OCI-LY3 (cell line): Measurements from ENCODE around the gene PDE7B.

Experiments used
- H2AFZ ChIP-seq: fragments of 200-600, 300-600 bp; shearing (Covaris generic); 2 replicates; pipeline ENCODE4 v1.6.0; 2014; ENCODE audit warnings: antibody characterized with exemption, low read depth, low read length
- H3K27ac ChIP-seq: fragments of 200-600, 300-600 bp; sonication (generic); 2 replicates; pipeline ENCODE4 v1.5.1; 2014; ENCODE audit warnings: mild to moderate bottlenecking, low read length, moderate library complexity, mixed read lengths
- H3K27me3 ChIP-seq: fragments of 200-600, 300-600 bp; sonication (generic); 2 replicates; pipeline ENCODE4 v1.6.1; 2014; ENCODE audit warnings: low read depth, low read length, mixed read lengths
- H3K36me3 ChIP-seq: fragments of 200-600, 300-600 bp; sonication (generic); replicated peaks from 2 replicates; pipeline ENCODE3; 2014; ENCODE audit warnings: low read depth, low read length, mixed read lengths
- H3K4me1 ChIP-seq: fragments of 300-600, 200-600 bp; sonication (generic); 2 replicates; pipeline ENCODE4 v1.6.1; 2014; ENCODE audit warnings: low read length, mixed read lengths
- H3K4me2 ChIP-seq: fragments of 200-600, 300-600 bp; sonication (generic); 2 replicates; pipeline ENCODE4 v1.6.1; 2014; ENCODE audit warnings: low read length, mixed read lengths
- H3K4me3 ChIP-seq: fragments of 300-600, 200-600 bp; sonication (generic); 2 replicates; pipeline ENCODE4 v1.5.1; 2014; ENCODE audit warnings: antibody characterized with exemption, mild to moderate bottlenecking, low read length, moderate library complexity
- H3K79me2 ChIP-seq: fragments of 300-600, 200-600 bp; shearing (Covaris generic); 2 replicates; pipeline ENCODE4 v1.6.1; 2014; ENCODE audit warnings: mild to moderate bottlenecking, low read length, mixed read lengths
- H3K9ac ChIP-seq: fragments of 300-600, 200-600 bp; shearing (Covaris generic); 2 replicates; pipeline ENCODE4 v1.6.0; 2014; ENCODE audit warnings: mild to moderate bottlenecking, low read length, moderate library complexity
- H3K9me3 ChIP-seq: fragments of 200-600, 300-600 bp; shearing (Covaris generic); 2 replicates; pipeline ENCODE4 v1.6.1; 2014; ENCODE audit warnings: low read length, mixed read lengths; ENCODE audit not compliant: insufficient read depth
- H4K20me1 ChIP-seq: fragments of 200-600, 300-600 bp; sonication (generic); 2 replicates; pipeline ENCODE4 v1.6.1; 2016; ENCODE audit warnings: low read length, mixed read lengths; ENCODE audit not compliant: insufficient read depth
- EZH2phosphoT487 ChIP-seq: fragments of 200-600 bp; shearing (Covaris generic); IDR thresholded peaks from 2 replicates; pipeline ENCODE4 v1.6.1; 2018; ENCODE audit warnings: antibody characterized with exemption, mixed run types, low read depth
- TF ChIP-seq, protein P1 (sequence below): fragments of 200-600, 300-600 bp; sonication (generic); IDR thresholded peaks from 2 replicates; pipeline ENCODE4 v1.5.1; 2014; ENCODE audit warnings: antibody characterized with exemption, low read length, low read depth

PDE7B gene

DNA sequence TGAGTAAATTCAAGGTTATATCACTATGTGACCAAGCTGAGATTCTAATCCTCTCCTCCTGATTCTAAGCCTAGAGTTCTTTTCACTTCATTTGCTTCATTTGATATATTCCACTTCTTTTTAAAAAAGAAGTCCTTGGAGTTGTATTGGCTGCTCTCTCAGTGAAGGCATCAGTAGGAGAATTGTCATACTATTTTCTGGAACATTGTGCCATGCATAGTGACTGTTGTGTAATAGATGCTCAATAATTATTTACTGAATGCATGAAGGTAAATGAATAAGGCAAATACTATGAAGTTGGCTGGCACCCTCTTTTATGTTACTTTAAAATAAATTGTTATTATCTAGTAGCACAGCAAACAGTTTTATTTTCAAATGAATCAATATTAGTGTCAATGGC lies 209.3 kb downstream of the PDE7B start:
- no peak overlapping the region for H2AFZ ChIP-seq
- H3K27ac ChIP-seq = no peak overlapping the region
- no peaks in the 10 kb centered on the region for H3K79me2 ChIP-seq
- H3K36me3 ChIP-seq = no peaks in the 10 kb centered on the region
- H3K9me3 ChIP-seq = no peaks in the 10 kb centered on the region
- H3K9ac ChIP-seq = no peak overlapping the region
- no peaks in the 10 kb centered on the region for H4K20me1 ChIP-seq
- no peaks in the 10 kb centered on the region for H3K4me1 ChIP-seq
- H3K4me2 ChIP-seq = no peak overlapping the region
- no peak overlapping the region for H3K4me3 ChIP-seq
- no peaks in the 10 kb centered on the region for H3K27me3 ChIP-seq
- TF ChIP-seq, protein P1, sequence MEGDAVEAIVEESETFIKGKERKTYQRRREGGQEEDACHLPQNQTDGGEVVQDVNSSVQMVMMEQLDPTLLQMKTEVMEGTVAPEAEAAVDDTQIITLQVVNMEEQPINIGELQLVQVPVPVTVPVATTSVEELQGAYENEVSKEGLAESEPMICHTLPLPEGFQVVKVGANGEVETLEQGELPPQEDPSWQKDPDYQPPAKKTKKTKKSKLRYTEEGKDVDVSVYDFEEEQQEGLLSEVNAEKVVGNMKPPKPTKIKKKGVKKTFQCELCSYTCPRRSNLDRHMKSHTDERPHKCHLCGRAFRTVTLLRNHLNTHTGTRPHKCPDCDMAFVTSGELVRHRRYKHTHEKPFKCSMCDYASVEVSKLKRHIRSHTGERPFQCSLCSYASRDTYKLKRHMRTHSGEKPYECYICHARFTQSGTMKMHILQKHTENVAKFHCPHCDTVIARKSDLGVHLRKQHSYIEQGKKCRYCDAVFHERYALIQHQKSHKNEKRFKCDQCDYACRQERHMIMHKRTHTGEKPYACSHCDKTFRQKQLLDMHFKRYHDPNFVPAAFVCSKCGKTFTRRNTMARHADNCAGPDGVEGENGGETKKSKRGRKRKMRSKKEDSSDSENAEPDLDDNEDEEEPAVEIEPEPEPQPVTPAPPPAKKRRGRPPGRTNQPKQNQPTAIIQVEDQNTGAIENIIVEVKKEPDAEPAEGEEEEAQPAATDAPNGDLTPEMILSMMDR = no peak
- TF ChIP-seq EZH2phosphoT487 = no peak

DNA sequence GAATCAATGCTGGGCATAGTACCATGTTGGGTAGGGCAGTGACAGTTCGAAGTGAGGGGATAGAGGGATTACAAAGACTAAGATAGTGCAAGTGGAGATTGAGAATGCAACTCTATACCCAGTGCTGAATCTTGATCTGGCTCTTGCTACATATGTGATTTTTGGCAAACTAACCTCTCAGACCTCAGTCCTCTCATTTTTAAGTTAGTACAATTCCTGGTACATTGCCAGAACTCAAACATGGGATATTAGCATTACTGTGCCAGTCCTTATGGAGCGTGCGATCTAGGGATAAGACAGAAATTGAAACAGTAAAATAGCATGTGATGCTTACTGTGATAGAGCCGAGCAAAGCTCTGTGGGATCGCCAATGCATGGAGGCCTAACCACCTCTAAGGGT lies 210.2 kb downstream of the PDE7B start:
- H3K27me3 ChIP-seq = no peaks in the 10 kb centered on the region
- no peak overlapping the region for H3K27ac ChIP-seq
- H3K36me3 ChIP-seq = no peaks in the 10 kb centered on the region
- no peak overlapping the region for H3K4me3 ChIP-seq
- H2AFZ ChIP-seq = no peak overlapping the region
- no peak overlapping the region for H3K9ac ChIP-seq
- H3K4me1 ChIP-seq = no peaks in the 10 kb centered on the region
- TF ChIP-seq, protein P1 = no peak
- no peak for TF ChIP-seq EZH2phosphoT487
- H4K20me1 ChIP-seq = no peaks in the 10 kb centered on the region
- no peaks in the 10 kb centered on the region for H3K9me3 ChIP-seq
- H3K4me2 ChIP-seq = no peak overlapping the region
- no peaks in the 10 kb centered on the region for H3K79me2 ChIP-seq

DNA sequence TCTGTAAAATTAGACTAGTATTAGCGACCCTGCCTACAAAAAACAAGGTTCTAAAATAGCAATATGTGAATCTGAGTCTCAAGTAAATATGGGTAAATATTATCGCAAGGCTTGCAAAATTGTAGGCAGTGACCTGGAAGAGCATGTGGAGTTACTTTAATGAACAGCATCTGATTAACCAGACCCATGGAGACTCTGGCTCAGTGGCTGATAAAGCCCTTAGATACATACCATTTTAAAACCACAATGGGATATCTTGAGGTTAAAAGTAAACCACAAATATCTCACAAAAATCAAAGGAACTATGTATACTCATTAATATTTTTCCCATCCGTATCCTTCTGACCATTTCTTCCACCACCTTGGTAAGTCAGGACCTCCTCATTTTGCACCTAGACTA lies 211.6 kb downstream of the PDE7B start:
- TF ChIP-seq, protein P1 = no peak
- no peak for TF ChIP-seq EZH2phosphoT487
- H3K27me3 ChIP-seq = no peaks in the 10 kb centered on the region
- no peak overlapping the region for H3K4me2 ChIP-seq
- H3K4me1 ChIP-seq = no peaks in the 10 kb centered on the region
- H3K9me3 ChIP-seq = no peaks in the 10 kb centered on the region
- no peak overlapping the region for H3K9ac ChIP-seq
- no peaks in the 10 kb centered on the region for H4K20me1 ChIP-seq
- no peak overlapping the region for H3K27ac ChIP-seq
- H2AFZ ChIP-seq = no peak overlapping the region
- no peaks in the 10 kb centered on the region for H3K79me2 ChIP-seq
- H3K36me3 ChIP-seq = no peaks in the 10 kb centered on the region
- H3K4me3 ChIP-seq = no peak overlapping the region

DNA sequence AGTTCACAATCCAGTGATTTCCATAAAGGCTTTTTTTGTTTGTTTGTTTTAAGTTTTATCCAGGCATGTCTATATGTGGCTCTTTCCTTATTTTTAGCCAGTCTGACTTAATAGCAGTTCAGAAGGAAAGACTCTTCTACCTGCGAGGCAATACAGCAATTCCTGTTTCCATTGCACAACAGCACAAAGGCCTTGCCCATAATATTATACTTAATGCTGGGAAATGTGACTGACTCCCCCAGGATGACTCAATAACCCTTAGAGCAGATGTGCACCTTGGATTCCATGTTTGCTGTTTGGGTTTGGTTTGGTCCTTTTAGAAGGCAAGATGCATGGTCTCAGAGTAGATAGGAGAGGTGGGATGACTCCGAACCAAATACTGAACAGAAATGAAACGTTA lies 214.5 kb downstream of the PDE7B start:
- Histone ChIP-seq H3K79me2 (no peaks in the 10 kb centered on the region), H3K4me2 (no peak overlapping the region)

More for the DNA sequence above, 214.5 kb downstream of the PDE7B start:
- Histone ChIP-seq H3K36me3 (no peaks in the 10 kb centered on the region), H3K27ac (no peak overlapping the region), H2AFZ (no peak overlapping the region), H3K4me1 (no peaks in the 10 kb centered on the region), H3K9ac (no peak overlapping the region), H3K9me3 (no peaks in the 10 kb centered on the region), H3K27me3 (no peaks in the 10 kb centered on the region), H4K20me1 (no peaks in the 10 kb centered on the region), H3K4me3 (no peak overlapping the region)
- TF ChIP-seq, protein P1 = no peak
- no peak for TF ChIP-seq EZH2phosphoT487
